MG63 (cell line): ENCODE results near the gene GMCL2. TPM values are rescaled to one million over a fixed set of nuclear protein-coding genes. Genes with fewer than 3 reads are reported as not detected.

Source experiments
- DNase-seq: peaks from one replicate; pipeline ENCODE4 v3.0.0-alpha.2; 2020
- H3K27me3 ChIP-seq: fragments of 250-450 bp; sonication (Bioruptor Pico); 2 replicates; pipeline ENCODE4 v1.5.1; 2020; ENCODE audit warnings: mild to moderate bottlenecking, moderate library complexity
- H3K36me3 ChIP-seq: fragments of 250-450 bp; sonication (Bioruptor Pico); 2 replicates; pipeline ENCODE4 v1.5.1; 2020; ENCODE audit warnings: mild to moderate bottlenecking, moderate library complexity
- H3K4me3 ChIP-seq: fragments of 250-450 bp; sonication (Bioruptor Pico); 2 replicates; pipeline ENCODE4 v1.5.1; 2020; ENCODE audit warnings: mild to moderate bottlenecking, moderate library complexity
- H3K9me3 ChIP-seq: fragments of 250-450 bp; sonication (Bioruptor Pico); 2 replicates; pipeline ENCODE4 v1.5.1; 2020; ENCODE audit warnings: mild to moderate bottlenecking, moderate library complexity
- total RNA-seq: library from RNA; depleted of rRNA; stranded (reverse); fragments of >200 nt; shearing (Covaris generic); gene quantifications from 2 replicates; pipeline ENCODE4 v1.2.3, GENCODE V29; 2014; ENCODE audit warnings: low replicate concordance; rRNA removed

Gene GMCL2
- total RNA-seq, 1 experiment from 2014 or later: not detected

GRCh38 chr5:178143901-178144300 is 43.3 kb downstream of the GMCL2 start:
- H3K36me3 ChIP-seq: peaks cover 86% of the 10 kb centered on the region
- H3K9me3 ChIP-seq: no peaks in the 10 kb centered on the region
- DNase-seq: peak; percentile 82
- no peak overlapping the region for H3K4me3 ChIP-seq
- H3K27me3 ChIP-seq: no peaks in the 10 kb centered on the region

GRCh38 chr5:178143246-178143645 is 43.9 kb downstream of the GMCL2 start:
- no peak for DNase-seq
- Histone ChIP-seq H3K4me3 (no peak overlapping the region), H3K9me3 (no peaks in the 10 kb centered on the region), H3K27me3 (no peaks in the 10 kb centered on the region), H3K36me3 (peaks cover 86% of the 10 kb centered on the region)

GRCh38 chr5:178142642-178143041 is 44.5 kb downstream of the GMCL2 start:
- H3K36me3 ChIP-seq: peaks cover 84% of the 10 kb centered on the region
- H3K9me3 ChIP-seq: no peaks in the 10 kb centered on the region
- no peak for DNase-seq
- H3K27me3 ChIP-seq: no peaks in the 10 kb centered on the region
- H3K4me3 ChIP-seq: no peak overlapping the region

- no peak overlapping the region for H3K4me3 ChIP-seq
- H3K27me3 ChIP-seq: no peaks in the 10 kb centered on the region
- no peaks in the 10 kb centered on the region for H3K9me3 ChIP-seq
- peaks cover 78% of the 10 kb centered on the region for H3K36me3 ChIP-seq
- no peak for DNase-seq
These were observed 45.6 kb downstream of the GMCL2 start for GRCh38 chr5:178141550-178141949.

- Histone ChIP-seq H3K36me3 (peaks cover 72% of the 10 kb centered on the region), H3K9me3 (no peaks in the 10 kb centered on the region), H3K27me3 (no peaks in the 10 kb centered on the region), H3K4me3 (no peak overlapping the region)
- DNase-seq: no peak
These were observed 49.2 kb downstream of the GMCL2 start for GRCh38 chr5:178137991-178138390.

- H3K27me3 ChIP-seq: no peaks in the 10 kb centered on the region
- peaks cover 63% of the 10 kb centered on the region for H3K36me3 ChIP-seq
- H3K4me3 ChIP-seq: no peak overlapping the region
- DNase-seq: no peak
- no peaks in the 10 kb centered on the region for H3K9me3 ChIP-seq
These were observed 50.2 kb downstream of the GMCL2 start for GRCh38 chr5:178136990-178137389.

Other genes with a start within 250 kb of the GMCL2 start
- not detected in 2 replicates for gene PROP1, start 191.1 kb downstream of the GMCL2 start, total RNA-seq
- 1.0 and 2.3 TPM in 2 replicates for gene N4BP3, start 73.8 kb downstream of the GMCL2 start, total RNA-seq
- gene RMND5B, start 56.4 kb downstream of the GMCL2 start, total RNA-seq: 39.8 and 54.2 TPM in 2 replicates
- 441 and 476 TPM in 2 replicates for gene NHP2, start 33.5 kb downstream of the GMCL2 start, total RNA-seq
- gene HNRNPAB, start 17.2 kb upstream of the GMCL2 start, total RNA-seq: 250 and 316 TPM in 2 replicates
- 37.7 and 50.9 TPM in 2 replicates for gene PHYKPL, start 45.4 kb upstream of the GMCL2 start, total RNA-seq